HuH-7 (cell line): ENCODE measurements around the gene C6orf15.

Experiments
- DNase-seq: peaks from one replicate; pipeline ENCODE4 v3.0.0; 2011; ENCODE audit warnings: low spot score

The C6orf15 gene

GRCh38 chr6:31112478-31112877 is at the start of gene C6orf15:
Gene C6orf15 (minus strand): TSS chr6:31112575. CDS start chr6:31112555, 20 bp downstream.
- no peak for DNase-seq

- no peak for DNase-seq
Measured at GRCh38 chr6:31161216-31162126, 49.1 kb upstream of the C6orf15 start.

GRCh38 chr6:31158863-31159855 is 46.8 kb upstream of the C6orf15 start:
- no peak for DNase-seq

GRCh38 chr6:31158140-31158862 is 45.9 kb upstream of the C6orf15 start, which contains the start of gene TCF19:
Gene TCF19 (plus strand): TSS chr6:31158589. CDS start chr6:31159470, 881 bp downstream.
- peak; percentile 96 for DNase-seq

- DNase-seq, result no peak
Measured at GRCh38 chr6:31157513-31158139, 45.3 kb upstream of the C6orf15 start, which contains the start of gene CCHCR1. Gene CCHCR1 (minus strand): TSS chr6:31157802. CDS start chr6:31157600, 202 bp downstream.

GRCh38 chr6:31156641-31157040 is 44.3 kb upstream of the C6orf15 start:
- DNase-seq, result no peak

GRCh38 chr6:31154436-31154835 is 42.1 kb upstream of the C6orf15 start:
- DNase-seq, result no peak

GRCh38 chr6:31152781-31153180 is 40.4 kb upstream of the C6orf15 start:
- no peak for DNase-seq

GRCh38 chr6:31149827-31150447 is 37.6 kb upstream of the C6orf15 start:
- DNase-seq, result no peak

GRCh38 chr6:31145386-31145785 is 33.0 kb upstream of the C6orf15 start:
- DNase-seq, result no peak

GRCh38 chr6:31144970-31145340 is 32.6 kb upstream of the C6orf15 start:
- DNase-seq, result no peak

- DNase-seq, result no peak
Measured at GRCh38 chr6:31144296-31144969, 32.1 kb upstream of the C6orf15 start.

- no peak for DNase-seq
Measured at GRCh38 chr6:31143148-31143547, 30.8 kb upstream of the C6orf15 start.

- DNase-seq, result no peak
Measured at GRCh38 chr6:31142361-31142761, 30.0 kb upstream of the C6orf15 start.

GRCh38 chr6:31140643-31141042 is 28.3 kb upstream of the C6orf15 start:
- no peak for DNase-seq

GRCh38 chr6:31139599-31139998 is 27.2 kb upstream of the C6orf15 start:
- DNase-seq, result no peak

- DNase-seq, result no peak
Measured at GRCh38 chr6:31138982-31139381, 26.6 kb upstream of the C6orf15 start, which contains the start of gene PSORS1C2. Gene PSORS1C2 (minus strand): TSS chr6:31139066. CDS start chr6:31139026, 40 bp downstream.

- no peak for DNase-seq
Measured at GRCh38 chr6:31135710-31136109, 23.3 kb upstream of the C6orf15 start.

- DNase-seq, result no peak
Measured at GRCh38 chr6:31132806-31133205, 20.4 kb upstream of the C6orf15 start.

GRCh38 chr6:31131595-31131994 is 19.2 kb upstream of the C6orf15 start:
- DNase-seq, result no peak
